ENCODE results near the gene TOMT. TPM values are rescaled to one million over a fixed set of nuclear protein-coding genes. Genes with fewer than 3 reads are reported as not detected.

TOMT gene
- total RNA-seq, 2 donors from 2014 or later = not detected

- Histone ChIP-seq H3K27me3 (replicated peaks; ENCODE audit: insufficient read depth) (no peaks in the 10 kb centered on the region), H3K27ac (no peak overlapping the region), H3K9me3 (no peaks in the 10 kb centered on the region), H3K4me1 (ENCODE audit: control insufficient read depth in 1 of 2, low read depth in 2 of 2) (no peaks in the 10 kb centered on the region), H3K36me3 (no peaks in the 10 kb centered on the region), H3K4me3 (no peak overlapping the region)
- DNase-seq (ENCODE audit: low spot score) (no peak), ATAC-seq (ENCODE audit: insufficient number of reproducible peaks, low FRiP score, low read depth) (no peak)
- no peak for TF ChIP-seq CTCF (IDR thresholded peaks at IDR 0.05)
These were observed 49.1 kb downstream of the TOMT start for GRCh38 chr11:72154816-72155215.

GRCh38 chr11:72155751-72156150 is 50.0 kb downstream of the TOMT start:
- DNase-seq (ENCODE audit: low spot score) (no peak), ATAC-seq (ENCODE audit: insufficient number of reproducible peaks, low FRiP score, low read depth) (no peak)
- no peaks in the 10 kb centered on the region for H3K27me3 ChIP-seq (replicated peaks; ENCODE audit: insufficient read depth)
- no peaks in the 10 kb centered on the region for H3K4me1 ChIP-seq (ENCODE audit: control insufficient read depth in 1 of 2, low read depth in 2 of 2)
- TF ChIP-seq CTCF (IDR thresholded peaks at IDR 0.05) = no peak
- H3K27ac ChIP-seq = no peak overlapping the region
- H3K9me3 ChIP-seq = no peaks in the 10 kb centered on the region
- H3K4me3 ChIP-seq = no peak overlapping the region
- H3K36me3 ChIP-seq = no peaks in the 10 kb centered on the region

GRCh38 chr11:72157131-72157530 is 51.4 kb downstream of the TOMT start:
- ATAC-seq (ENCODE audit: insufficient number of reproducible peaks, low FRiP score, low read depth) (no peak), DNase-seq (ENCODE audit: low spot score) (no peak)
- TF ChIP-seq CTCF (IDR thresholded peaks at IDR 0.05) = no peak
- Histone ChIP-seq H3K36me3 (no peaks in the 10 kb centered on the region), H3K4me1 (ENCODE audit: control insufficient read depth in 1 of 2, low read depth in 2 of 2) (no peaks in the 10 kb centered on the region), H3K27ac (no peak overlapping the region), H3K9me3 (no peaks in the 10 kb centered on the region), H3K27me3 (replicated peaks; ENCODE audit: insufficient read depth) (no peaks in the 10 kb centered on the region), H3K4me3 (no peak overlapping the region)

Other genes starting within 250 kb of the TOMT start
- not detected for gene DEFB131B, start 227.5 kb upstream of the TOMT start, total RNA-seq
- gene XNDC1N, start 177.3 kb upstream of the TOMT start, total RNA-seq = 1 to 10 TPM; 6.0 to 7.7 TPM
- gene RNF121, start 176.9 kb upstream of the TOMT start, total RNA-seq = 10 to 100 TPM; 50.2 to 74.6 TPM
- gene IL18BP, start 107.0 kb upstream of the TOMT start, total RNA-seq = 10 to 100 TPM; 20.2 to 32.2 TPM
- 100 to 1,000 TPM; 282 to 286 TPM for gene NUMA1, start 25.4 kb upstream of the TOMT start, total RNA-seq
- 10 to 100 TPM in 1 of 2 donors, 1 to 10 TPM in 1; 6.1 to 24.0 TPM for gene LRRC51, start 25.1 kb upstream of the TOMT start, total RNA-seq
- 10 to 100 TPM; 68.1 to 94.4 TPM for gene LAMTOR1, start 2.6 kb upstream of the TOMT start, total RNA-seq
- gene ANAPC15, start 6.8 kb downstream of the TOMT start, total RNA-seq = 10 to 100 TPM in 1 of 2 donors, 1 to 10 TPM in 1; 9.8 to 24.2 TPM
- gene FOLR3, start 29.8 kb downstream of the TOMT start, total RNA-seq = not detected
- not detected for gene FOLR1, start 86.2 kb downstream of the TOMT start, total RNA-seq
- gene FOLR2, start 110.9 kb downstream of the TOMT start, total RNA-seq = 100 to 1,000 TPM in 1 of 2 donors, 10 to 100 TPM in 1; 51.4 to 118 TPM
- 100 to 1,000 TPM; 108 to 113 TPM for gene INPPL1, start 118.8 kb downstream of the TOMT start, total RNA-seq
- gene PHOX2A, start 138.3 kb downstream of the TOMT start, total RNA-seq = not detected

Data from thoracic aorta (tissue), 2 donors.